HCT116 (cell line): ENCODE measurements around the gene LSMEM2. TPM values are rescaled to one million over a fixed set of nuclear protein-coding genes. Genes with fewer than 3 reads are reported as not detected.

Source experiments
- ATAC-seq: fragments of 200-7000 bp; cut with Tn5 transposase; 2 replicates; pipeline ENCODE4 v1.9.1; 2020; ENCODE audit warnings: mild to moderate bottlenecking, moderate library complexity
- BruUV-seq: library from RNA; stranded (reverse); fragments of 400-500 nt; replicated peaks from 2 replicates; lab custom pipeline; 2021; lab: Mats Ljungman, UMichigan
- CTCF ChIA-PET: fragments of 300-600 bp; sonication (Branson Sonifier 250); formaldehyde crosslinking; loops from one replicate; lab custom pipeline; 2021; ENCODE audit warnings: antibody characterized with exemption; lab: Charles Lee
- POLR2A ChIA-PET: fragments of 300-600, 350-600 bp; sonication (Branson Sonifier 250); formaldehyde crosslinking; loops from one replicate; lab custom pipeline; 2021; ENCODE audit warnings: antibody characterized with exemption; lab: Charles Lee
- RAD21 ChIA-PET, 2 experiments: fragments of 300-600 bp; sonication (Branson Sonifier 250); formaldehyde crosslinking; loops; one replicate each; lab custom pipeline; 2023; ENCODE audit warnings: low total read pairs in 2 of 2; ENCODE audit not compliant: uncharacterized antibody in 2 of 2, unreplicated experiment in 2 of 2, low non-redundant PET in 1 of 2; lab: Charles Lee
- DNase-seq: peaks from one replicate; pipeline ENCODE4 v3.0.0-alpha.2; 2010; ENCODE audit warnings: low read depth, low spot score
- H2AFZ ChIP-seq: fragments of 200-600 bp; shearing (Covaris generic), sonication (generic); 2 replicates; pipeline ENCODE4 v1.6.1; 2017; ENCODE audit warnings: low read depth, mixed run types, mixed read lengths, antibody characterized with exemption, low read length; ENCODE audit not compliant: poor library complexity, severe bottlenecking
- H3K27ac ChIP-seq: 2 replicates; pipeline ENCODE4 v1.5.1; 2012; ENCODE audit warnings: low read depth, low read length
- H3K27me3 ChIP-seq: fragments of 200-600 bp; sonication (generic); 2 replicates; pipeline ENCODE4 v1.6.1; 2016; ENCODE audit warnings: mixed run types, low read length, mixed read lengths; ENCODE audit not compliant: insufficient read depth
- H3K36me3 ChIP-seq, 2 experiments: fragments of 200-500 bp in 1 of 2; fragments of 200-600 bp in 1 of 2; sonication (Bioruptor generic) in 1 of 2; sonication (generic) in 1 of 2; 2 replicates each; pipeline versions ENCODE4 v1.5.1 to v1.6.1; 2014 to 2016; ENCODE audit warnings: low read length in 2 of 2, inconsistent platforms in 1 of 2, mixed read lengths in 1 of 2, mixed run types in 1 of 2; ENCODE audit not compliant: insufficient read depth in 2 of 2, control insufficient read depth in 1 of 2
- H3K4me1 ChIP-seq, 2 experiments: fragments of 200-600 bp in 1 of 2; sonication (generic) in 1 of 2; 2 replicates each; pipeline versions ENCODE4 v1.5.1 to v1.6.1; 2012 to 2017; ENCODE audit warnings: low read length in 2 of 2, inconsistent platforms in 1 of 2, mild to moderate bottlenecking in 1 of 2, mixed read lengths in 1 of 2, mixed run types in 1 of 2, moderate library complexity in 1 of 2; ENCODE audit not compliant: insufficient read depth in 2 of 2, control insufficient read depth in 1 of 2
- H3K4me2 ChIP-seq: fragments of 200-600 bp; sonication (generic); 2 replicates; pipeline ENCODE4 v1.6.1; 2017; ENCODE audit warnings: mixed run types, low read length, mixed read lengths
- H3K4me3 ChIP-seq, 2 experiments: fragments of 200-600 bp in 1 of 2; sonication (generic) in 1 of 2; replicated peaks in 1 of 2; 2 replicates each; pipeline ENCODE4 v1.5.1; 2011 to 2016; ENCODE audit warnings: low read length in 2 of 2, control low read depth in 1 of 2, low read depth in 1 of 2, mild to moderate bottlenecking in 1 of 2, mixed read lengths in 1 of 2, mixed run types in 1 of 2
- H3K79me2 ChIP-seq: fragments of 200-600 bp; sonication (generic); 2 replicates; pipeline ENCODE4 v1.6.1; 2017; ENCODE audit warnings: mild to moderate bottlenecking, mixed run types, low read length, moderate library complexity, mixed read lengths; ENCODE audit not compliant: insufficient read depth
- H3K9ac ChIP-seq: fragments of 200-600 bp; sonication (generic); 2 replicates; pipeline ENCODE4 v1.6.1; 2016; ENCODE audit warnings: low read length, mixed read lengths
- H3K9me2 ChIP-seq: fragments of 200-600 bp; sonication (generic), shearing (Covaris generic); 2 replicates; pipeline ENCODE4 v1.6.1; 2017; ENCODE audit warnings: mixed run types, mild to moderate bottlenecking, moderate library complexity; ENCODE audit not compliant: insufficient read depth
- H3K9me3 ChIP-seq, 2 experiments: fragments of 200-500 bp in 1 of 2; fragments of 200-600 bp in 1 of 2; sonication (Bioruptor generic) in 1 of 2; sonication (generic) in 1 of 2; 2 replicates each; pipeline ENCODE4 v1.6.1; 2014 to 2017; ENCODE audit warnings: low read length in 2 of 2, mixed read lengths in 2 of 2, inconsistent platforms in 1 of 2, low read depth in 1 of 2, mild to moderate bottlenecking in 1 of 2, mixed run types in 1 of 2, moderate library complexity in 1 of 2; ENCODE audit not compliant: control insufficient read depth in 1 of 2, insufficient read depth in 1 of 2
- H4K20me1 ChIP-seq: fragments of 200-600 bp; sonication (generic), shearing (Covaris generic); 2 replicates; pipeline ENCODE4 v1.6.1; 2017; ENCODE audit warnings: mixed run types, mild to moderate bottlenecking, moderate library complexity; ENCODE audit not compliant: insufficient read depth
- ATF3 ChIP-seq: IDR thresholded peaks from 2 replicates; pipeline ENCODE4 v1.6.1; 2012
- CBX3 ChIP-seq: IDR thresholded peaks from 2 replicates; pipeline ENCODE4 v1.6.1; 2012; ENCODE audit warnings: low read depth
- CTCF ChIP-seq, 3 experiments: fragments of 200-600 bp in 1 of 3; sonication (generic) in 1 of 3; IDR thresholded peaks in 2 of 3; conservative IDR thresholded peaks in 1 of 3; 2 replicates each; pipeline ENCODE4 v1.5.1; 2012 to 2017; ENCODE audit warnings: low read depth in 2 of 3, low read length in 2 of 3, antibody characterized with exemption in 1 of 3, borderline replicate concordance in 1 of 3, control low read depth in 1 of 3, mild to moderate bottlenecking in 1 of 3, mixed read lengths in 1 of 3, mixed run types in 1 of 3, moderate library complexity in 1 of 3; ENCODE audit not compliant: insufficient read depth in 1 of 3
- EGR1 ChIP-seq: IDR thresholded peaks from 2 replicates; pipeline ENCODE4 v1.6.1; 2012; ENCODE audit warnings: low read depth
- ELF1 ChIP-seq: IDR thresholded peaks from 2 replicates; pipeline ENCODE4 v1.6.1; 2012; ENCODE audit warnings: low read depth, borderline replicate concordance
- EZH2phosphoT487 ChIP-seq: fragments of 200-600 bp; IDR thresholded peaks from 2 replicates; pipeline ENCODE4 v1.6.1; 2018; ENCODE audit warnings: antibody characterized with exemption, borderline replicate concordance
- FOSL1 ChIP-seq: IDR thresholded peaks from 2 replicates; pipeline ENCODE4 v1.6.1; 2012; ENCODE audit warnings: low read depth
- JUND ChIP-seq: IDR thresholded peaks from 2 replicates; pipeline ENCODE4 v1.6.1; 2012
- MAX ChIP-seq: IDR thresholded peaks from 2 replicates; pipeline ENCODE4 v1.6.1; 2012
- POLR2A ChIP-seq: IDR thresholded peaks from 2 replicates; pipeline ENCODE4 v1.7.0; 2011; ENCODE audit warnings: borderline replicate concordance; ENCODE audit not compliant: insufficient read depth, insufficient read length; ENCODE audit errors: extremely low read depth
- REST ChIP-seq: IDR thresholded peaks from 2 replicates; pipeline ENCODE4 v1.6.1; 2012; ENCODE audit warnings: low read depth
- TCF7L2 ChIP-seq: IDR thresholded peaks from 2 replicates; pipeline ENCODE4 v1.7.0; 2011; ENCODE audit warnings: borderline replicate concordance, inconsistent platforms; ENCODE audit not compliant: insufficient read depth, insufficient read length; ENCODE audit errors: extremely low read depth
- YY1 ChIP-seq: IDR thresholded peaks from 2 replicates; pipeline ENCODE4 v1.6.1; 2011; ENCODE audit warnings: low read length, low read depth, moderate library complexity, mild to moderate bottlenecking; ENCODE audit not compliant: insufficient replicate concordance; ENCODE audit errors: extremely low read depth
- ZBTB33 ChIP-seq: IDR thresholded peaks from 2 replicates; pipeline ENCODE4 v1.6.1; 2011; ENCODE audit warnings: mild to moderate bottlenecking, low read length, moderate library complexity; ENCODE audit not compliant: insufficient replicate concordance; ENCODE audit errors: extremely low read depth
- ZFX ChIP-seq: fragments of 450-650 bp; IDR thresholded peaks from 2 replicates; pipeline ENCODE4 v1.6.1; 2017
- ZNF274 ChIP-seq: fragments of 200-500 bp; sonication (Bioruptor generic); IDR thresholded peaks from 2 replicates; pipeline ENCODE4 v1.6.1; 2014; ENCODE audit warnings: mild to moderate bottlenecking, low read depth, low read length, inconsistent platforms
- intact Hi-C: fragments of 100-400 bp; cut with micrococcal nuclease; formaldehyde crosslinking; loops from 2 replicates; pipeline ENCODE4 v1.10.0; 2022
- total RNA-seq: library from RNA; stranded (reverse); gene quantifications from one replicate; pipeline ENCODE4 v1.2.1, GENCODE V29; 2021; ENCODE audit not compliant: unreplicated experiment

LSMEM2 gene
- total RNA-seq, 1 experiment from 2014 or later: not detected

GRCh38 chr3:50294089-50294488, 15.2 kb downstream of the LSMEM2 start:
- DNase-seq (no peak), ATAC-seq (no peak)
- ChIA-PET RAD21 (no interaction called here), POLR2A (interaction anchor here (1.3 kb wide), 1 partner anchor 16 kb away, joined by 4 read pairs; the partner anchor contains the start of gene LSMEM2)
- no TSS peak for BruUV-seq
- Histone ChIP-seq H3K4me1 (peaks cover 11 to 29% of the 10 kb centered on the region in 2 experiments), H4K20me1 (no peaks in the 10 kb centered on the region), H2AFZ (no peak overlapping the region), H3K36me3 (peaks cover 10 to 18% of the 10 kb centered on the region in 2 experiments)
- no peak for TF ChIP-seq JUND
- no peak for TF ChIP-seq ZNF274
- TF ChIP-seq CBX3: no peak
- TF ChIP-seq YY1: no peak
- no peak for TF ChIP-seq ZFX
- TF ChIP-seq REST: no peak
- TF ChIP-seq POLR2A: no peak
- TF ChIP-seq FOSL1: no peak
- TF ChIP-seq MAX: no peak
- no peak for TF ChIP-seq TCF7L2
- no peak for TF ChIP-seq ATF3
- no peak for TF ChIP-seq EZH2phosphoT487
- no peak for TF ChIP-seq CTCF (IDR thresholded peaks at IDR 0.05 in 2 of 3, conservative IDR thresholded peaks at IDR 0.05 in 1 of 3; ENCODE audit: borderline replicate concordance in 1 of 3, insufficient read depth in 1 of 3, low read depth in 2 of 3, low read length in 2 of 3)
- TF ChIP-seq ZBTB33: no peak
- TF ChIP-seq EGR1: no peak
- no peak for TF ChIP-seq ELF1
- TF ChIP-seq, all 23 proteins: peak for 0
- intact Hi-C loops: no loop called here
- Histone ChIP-seq H3K79me2 (peaks cover 34% of the 10 kb centered on the region), H3K9ac (no peak overlapping the region), H3K9me3 (no peaks in the 10 kb centered on the region), H3K9me2 (no peaks in the 10 kb centered on the region), H3K27me3 (no peaks in the 10 kb centered on the region), H3K4me2 (no peak overlapping the region), H3K4me3 (no peak overlapping the region), H3K27ac (no peak overlapping the region)
- CTCF ChIA-PET: no interaction called here
